ENCODE data around the gene TTC38.

- TF ChIP-seq EZH2phosphoT487 (IDR thresholded peaks at IDR 0.05; ENCODE audit: insufficient read depth, low read depth) (no peak), EZH2 (IDR thresholded peaks at IDR 0.05; ENCODE audit: insufficient read depth, poor library complexity, severe bottlenecking) (no peak)
Measured at GRCh38 chr22:46259374-46259773, 8.4 kb upstream of the TTC38 start.
